H1 (cell line): Measurements from ENCODE around the gene CCL17. TPM values are rescaled to one million over a fixed set of nuclear protein-coding genes. Genes with fewer than 3 reads are reported as not detected.

ENCODE experiments used
- CTCF ChIA-PET: fragments of 300-600 bp; sonication (Branson Sonifier 250); formaldehyde crosslinking; loops from one replicate; lab custom pipeline; 2021; ENCODE audit not compliant: partially characterized antibody; lab: Charles Lee
- POLR2A ChIA-PET: fragments of 300-600 bp; sonication (Branson Sonifier 250); formaldehyde crosslinking; loops from one replicate; lab custom pipeline; 2021; ENCODE audit warnings: inconsistent platforms; ENCODE audit not compliant: partially characterized antibody; lab: Charles Lee
- DNase-seq, 2 experiments: peaks; one replicate each; pipeline versions ENCODE4 v3.0.0 to v3.0.0-alpha.2; 2010 to 2022; ENCODE audit warnings: low spot score in 2 of 2, low read depth in 1 of 2, mixed read lengths in 1 of 2
- FAIRE-seq: peaks from 2 replicates; lab custom pipeline; 2011; peaks lifted over from hg19 to GRCh38; lab: Jason Lieb, UNC
- H2AFZ ChIP-seq: 2 replicates; pipeline ENCODE4 v1.8.1; 2012; ENCODE audit warnings: low read length, inconsistent platforms
- H2AK5ac ChIP-seq: 2 replicates; pipeline ENCODE4 v1.6.1; 2013; ENCODE audit warnings: low read depth, low read length
- H2BK120ac ChIP-seq: replicated peaks from 2 replicates; pipeline ENCODE3; 2013; ENCODE audit warnings: low read depth, low read length, inconsistent platforms
- H2BK12ac ChIP-seq: 2 replicates; pipeline ENCODE4 v1.6.1; 2013; ENCODE audit warnings: low read depth, low read length
- H2BK15ac ChIP-seq: 2 replicates; pipeline ENCODE4 v1.6.1; 2013; ENCODE audit warnings: low read length
- H2BK20ac ChIP-seq: 2 replicates; pipeline ENCODE4 v1.6.1; 2013; ENCODE audit warnings: low read length
- H2BK5ac ChIP-seq: 2 replicates; pipeline ENCODE4 v1.6.1; 2013; ENCODE audit warnings: low read depth, low read length
- H3K14ac ChIP-seq: 2 replicates; pipeline ENCODE4 v1.6.1; 2013; ENCODE audit warnings: inconsistent platforms; ENCODE audit not compliant: insufficient read length
- H3K18ac ChIP-seq: 2 replicates; pipeline ENCODE4 v1.6.1; 2013; ENCODE audit warnings: low read length; ENCODE audit errors: extremely low read depth
- H3K23ac ChIP-seq: 2 replicates; pipeline ENCODE4 v1.6.1; 2013; ENCODE audit warnings: inconsistent platforms; ENCODE audit not compliant: insufficient read length
- H3K23me2 ChIP-seq: 2 replicates; pipeline ENCODE4 v1.6.1; 2013; ENCODE audit warnings: low read depth, low read length
- H3K27ac ChIP-seq: 2 replicates; pipeline ENCODE4 v1.6.1; 2011; ENCODE audit warnings: low read depth, low read length, inconsistent platforms
- H3K27me3 ChIP-seq, 4 experiments: replicated peaks in 1 of 4; 1 replicate in 1 of 4; 2 replicates in 3 of 4; pipeline versions ENCODE4 v1.6.1 to v1.8.1; 2011 to 2013; ENCODE audit warnings: low read length in 3 of 4, mild to moderate bottlenecking in 3 of 4, inconsistent platforms in 2 of 4, mixed read lengths in 2 of 4, moderate library complexity in 1 of 4; ENCODE audit not compliant: control insufficient read depth in 3 of 4, insufficient read depth in 3 of 4; ENCODE audit errors: extremely low read depth in 1 of 4
- H3K36me3 ChIP-seq, 4 experiments: 2 replicates each; pipeline versions ENCODE4 v1.6.1 to v1.8.1; 2011 to 2013; ENCODE audit warnings: mild to moderate bottlenecking in 4 of 4, low read length in 3 of 4, moderate library complexity in 2 of 4, control low read depth in 1 of 4, inconsistent platforms in 1 of 4; ENCODE audit not compliant: insufficient read depth in 4 of 4, control insufficient read depth in 2 of 4
- H3K4ac ChIP-seq: replicated peaks from 2 replicates; pipeline ENCODE3; 2013; ENCODE audit warnings: low read length, low read depth, mixed read lengths, inconsistent platforms; ENCODE audit not compliant: insufficient read length
- H3K4me1 ChIP-seq, 4 experiments: replicated peaks in 1 of 4; 1 replicate in 1 of 4; 2 replicates in 3 of 4; pipeline versions ENCODE4 v1.6.1 to v1.8.1; 2011 to 2013; ENCODE audit warnings: low read length in 3 of 4, inconsistent platforms in 2 of 4, mixed read lengths in 1 of 4; ENCODE audit not compliant: insufficient read depth in 4 of 4, control insufficient read depth in 3 of 4
- H3K4me2 ChIP-seq, 2 experiments: 2 replicates each; pipeline versions ENCODE4 v1.6.1 to v1.8.1; 2011 to 2013; ENCODE audit warnings: low read depth in 2 of 2, low read length in 2 of 2, control low read depth in 1 of 2, inconsistent platforms in 1 of 2, mild to moderate bottlenecking in 1 of 2; ENCODE audit not compliant: insufficient read depth in 1 of 2
- H3K4me3 ChIP-seq, 4 experiments: fragments of 200-600, 300-600 bp in 1 of 4; sonication (generic), shearing (Covaris generic), sonication (Bioruptor Twin) in 1 of 4; 2 replicates each; pipeline versions ENCODE4 v1.5.1 to v1.8.1; 2011 to 2016; ENCODE audit warnings: low read length in 4 of 4, low read depth in 3 of 4, control low read depth in 2 of 4, inconsistent platforms in 2 of 4, mild to moderate bottlenecking in 2 of 4, mixed read lengths in 1 of 4, moderate library complexity in 1 of 4; ENCODE audit not compliant: insufficient read depth in 2 of 4; ENCODE audit errors: extremely low read depth in 1 of 4
- H3K56ac ChIP-seq: replicated peaks from 2 replicates; pipeline ENCODE3; 2013; ENCODE audit warnings: low read depth, mild to moderate bottlenecking, mixed read lengths, low read length, inconsistent platforms; ENCODE audit not compliant: insufficient read length
- H3K79me1 ChIP-seq: 2 replicates; pipeline ENCODE4 v1.6.1; 2013; ENCODE audit warnings: low read depth, low read length, control low read depth
- H3K79me2 ChIP-seq, 2 experiments: 2 replicates each; pipeline versions ENCODE4 v1.6.1 to v1.8.1; 2012 to 2013; ENCODE audit warnings: low read length in 2 of 2, mild to moderate bottlenecking in 2 of 2, inconsistent platforms in 1 of 2; ENCODE audit not compliant: insufficient read depth in 2 of 2, control insufficient read depth in 1 of 2
- H3K9ac ChIP-seq, 4 experiments: replicated peaks in 1 of 4; 1 replicate in 1 of 4; 2 replicates in 3 of 4; pipeline versions ENCODE4 v1.6.1 to v1.8.1; 2011 to 2013; ENCODE audit warnings: low read depth in 3 of 4, low read length in 3 of 4, control low read depth in 2 of 4, mild to moderate bottlenecking in 2 of 4, moderate library complexity in 2 of 4, inconsistent platforms in 1 of 4; ENCODE audit errors: extremely low read depth in 1 of 4
- H3K9me3 ChIP-seq, 2 experiments: 2 replicates each; pipeline versions ENCODE4 v1.6.1 to v1.8.1; 2012 to 2013; ENCODE audit warnings: mild to moderate bottlenecking in 2 of 2, moderate library complexity in 2 of 2, control low read depth in 1 of 2, inconsistent platforms in 1 of 2, low read depth in 1 of 2, low read length in 1 of 2, mixed read lengths in 1 of 2; ENCODE audit not compliant: insufficient read depth in 2 of 2
- H4K20me1 ChIP-seq, 2 experiments: replicated peaks in 1 of 2; 2 replicates each; pipeline versions ENCODE3 to v1.8.1; 2011 to 2013; ENCODE audit warnings: inconsistent platforms in 2 of 2, low read length in 2 of 2, mild to moderate bottlenecking in 1 of 2; ENCODE audit not compliant: insufficient read depth in 2 of 2, control insufficient read depth in 1 of 2
- H4K5ac ChIP-seq: 2 replicates; pipeline ENCODE4 v1.6.1; 2013; ENCODE audit warnings: low read length, low read depth, mixed read lengths, inconsistent platforms; ENCODE audit not compliant: insufficient read length
- H4K8ac ChIP-seq: 2 replicates; pipeline ENCODE4 v1.8.0; 2013; ENCODE audit warnings: mild to moderate bottlenecking, moderate library complexity, low read length, inconsistent platforms; ENCODE audit not compliant: insufficient read depth; ENCODE audit errors: extremely low read depth
- H4K91ac ChIP-seq: replicated peaks from 2 replicates; pipeline ENCODE3; 2013; ENCODE audit warnings: low read length, mixed read lengths, inconsistent platforms; ENCODE audit not compliant: insufficient read length
- CBX8 ChIP-seq: fragments of 300-800, 300-1000 bp; sonication (generic); IDR thresholded peaks from 2 replicates; pipeline ENCODE4 v1.7.1; 2016; ENCODE audit warnings: low read depth, low read length, borderline replicate concordance
- CHD2 ChIP-seq: IDR thresholded peaks from 2 replicates; pipeline ENCODE4 v1.6.1; 2012; ENCODE audit warnings: low read length, improper control_type of control experiment
- GTF2F1 ChIP-seq: IDR thresholded peaks from 2 replicates; pipeline ENCODE4 v1.6.1; 2012; ENCODE audit warnings: low read depth, low read length, improper control_type of control experiment, borderline replicate concordance
- WGBS, 2 experiments: shearing (Covaris generic) in 1 of 2; methylation state at CpG; one replicate each; pipeline versions ENCODE4 v1.1.6 to v1.1.7; 2013 to 2015; ENCODE audit warnings: low lambda C conversion rate in 2 of 2, mixed read lengths in 2 of 2, inconsistent platforms in 1 of 2, low coverage in 1 of 2, missing lambda C conversion rate in 1 of 2; ENCODE audit not compliant: insufficient replicate concordance in 2 of 2, insufficient coverage in 1 of 2, insufficient read length in 1 of 2; ENCODE audit errors: extremely low coverage in 1 of 2, missing lambda C conversion rate in 1 of 2; 5-methylcytosine and 5-hydroxymethylcytosine counted together
- polyA plus RNA-seq, 7 experiments: library from polyadenylated mRNA; depleted of rRNA in 3 of 7; stranded (reverse) in 5 of 7; unstranded in 2 of 7; fragments of >200 nt in 5 of 7; fragments of 200-250 nt in 2 of 7; gene quantifications; 1 replicate in 5 of 7; 2 replicates in 1 of 7; 4 replicates in 1 of 7; pipeline versions ENCODE4 v1.2.1 to v1.2.3, GENCODE V29; 2011 to 2013; ENCODE audit warnings: missing spikeins in 2 of 7, mixed read lengths in 2 of 7
- total RNA-seq: library from RNA; stranded (reverse); fragmentation: NEBNext Ultra II Directional; extraction: Animal tissue kit (Norgen Biotek cat#: 25700); gene quantifications from 2 replicates; pipeline ENCODE4 v1.2.1, GENCODE V29; 2021

CCL17 gene
- total and polyA plus RNA-seq, 2 of the 8 experiments (the other 6 are each of a cell fraction or from before 2014, with no cell fraction given): not detected

DNA sequence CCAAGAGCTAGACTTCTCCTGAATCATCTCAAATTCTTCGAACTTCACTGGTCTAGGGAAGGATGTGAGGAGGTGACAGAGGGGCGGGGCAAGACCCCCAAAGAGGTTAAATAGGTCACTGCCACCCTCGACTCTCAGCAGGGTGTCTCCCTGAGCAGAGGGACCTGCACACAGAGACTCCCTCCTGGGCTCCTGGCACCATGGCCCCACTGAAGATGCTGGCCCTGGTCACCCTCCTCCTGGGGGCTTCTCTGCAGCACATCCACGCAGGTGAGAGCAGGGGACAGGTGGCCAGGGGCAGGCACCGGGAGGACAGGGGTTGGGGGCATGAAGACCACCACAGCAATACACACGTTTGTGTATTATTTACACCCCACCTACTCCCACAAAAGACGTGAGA lies 9.2 kb downstream of the CCL17 start:
- no peak overlapping the region for H3K56ac ChIP-seq
- FAIRE-seq (no peak), DNase-seq (no peak)
- H3K79me1 ChIP-seq: no peaks in the 10 kb centered on the region
- H3K27ac ChIP-seq: no peak overlapping the region
- no peak overlapping the region for H4K5ac ChIP-seq
- no peak overlapping the region for H2AFZ ChIP-seq
- H3K18ac ChIP-seq: no peak overlapping the region
- peaks cover 0 to 12% (median 7%) of the 10 kb centered on the region in 4 experiments; a peak in 6 of 7 replicates for H3K4me1 ChIP-seq
- no peak overlapping the region for H2BK15ac ChIP-seq
- H2BK12ac ChIP-seq: no peak overlapping the region
- H3K9ac ChIP-seq: no peak overlapping the region
- H3K23ac ChIP-seq: no peak overlapping the region
- 82% methylated on average over 7 of the region's 7 CpGs; no CpG with 5 or more reads in 1 of the 2 experiments for WGBS, 2 experiments
- no peaks in the 10 kb centered on the region for H3K36me3 ChIP-seq
- H4K8ac ChIP-seq: no peak overlapping the region
- no peak overlapping the region for H3K4me3 ChIP-seq
- H3K23me2 ChIP-seq: 0 out of 2 replicates have a peak, but pooled peaks cover 3% of the 10 kb centered on the region
- no peak overlapping the region for H2BK120ac ChIP-seq
- CTCF ChIA-PET: interaction anchor here (0.7 to 19.2 kb wide), 5 partner anchors 9 to 110 kb away, joined by 3 to 513 read pairs (median 3); partner anchors contain the start of gene CCL17
- TF ChIP-seq CHD2 (no peak), GTF2F1 (no peak), CBX8 (no peak)
- H3K4ac ChIP-seq: no peak overlapping the region
- no peaks in the 10 kb centered on the region for H3K79me2 ChIP-seq
- H2BK20ac ChIP-seq: no peak overlapping the region
- no peaks in the 10 kb centered on the region for H3K9me3 ChIP-seq
- no peaks in the 10 kb centered on the region for H4K20me1 ChIP-seq
- no peak overlapping the region for H3K4me2 ChIP-seq
- no peak overlapping the region for H3K14ac ChIP-seq
- H2AK5ac ChIP-seq: no peak overlapping the region
- H4K91ac ChIP-seq: no peak overlapping the region
- POLR2A ChIA-PET: interaction anchor here (0.6 kb wide), 1 partner anchor 558 kb away, joined by 3 read pairs; no protein-coding TSS in a partner anchor
- no peaks in the 10 kb centered on the region for H3K27me3 ChIP-seq
- no peak overlapping the region for H2BK5ac ChIP-seq
